Measurements from ENCODE around the gene ANTXR2.

DNA sequence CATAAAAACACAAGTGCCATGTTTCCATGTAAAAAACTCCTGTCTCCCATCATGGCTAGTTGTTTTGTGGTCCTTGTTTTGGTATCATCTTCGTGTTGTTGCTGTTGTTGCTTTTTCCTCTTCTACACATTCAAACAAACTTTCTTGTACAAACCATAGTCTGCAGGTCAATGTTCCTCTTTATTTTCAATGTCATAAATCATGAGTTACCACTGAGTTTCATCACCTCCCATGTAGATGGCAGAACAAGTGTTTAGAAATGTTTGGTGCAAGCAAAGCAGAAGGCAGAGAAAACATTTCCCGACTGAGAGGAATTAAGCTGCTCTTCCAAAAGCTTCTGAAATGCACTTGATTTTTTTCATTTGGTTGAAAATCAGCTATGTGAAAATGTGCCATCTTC lies 166.0 kb downstream of the ANTXR2 start:
- TF ChIP-seq, protein P1, sequence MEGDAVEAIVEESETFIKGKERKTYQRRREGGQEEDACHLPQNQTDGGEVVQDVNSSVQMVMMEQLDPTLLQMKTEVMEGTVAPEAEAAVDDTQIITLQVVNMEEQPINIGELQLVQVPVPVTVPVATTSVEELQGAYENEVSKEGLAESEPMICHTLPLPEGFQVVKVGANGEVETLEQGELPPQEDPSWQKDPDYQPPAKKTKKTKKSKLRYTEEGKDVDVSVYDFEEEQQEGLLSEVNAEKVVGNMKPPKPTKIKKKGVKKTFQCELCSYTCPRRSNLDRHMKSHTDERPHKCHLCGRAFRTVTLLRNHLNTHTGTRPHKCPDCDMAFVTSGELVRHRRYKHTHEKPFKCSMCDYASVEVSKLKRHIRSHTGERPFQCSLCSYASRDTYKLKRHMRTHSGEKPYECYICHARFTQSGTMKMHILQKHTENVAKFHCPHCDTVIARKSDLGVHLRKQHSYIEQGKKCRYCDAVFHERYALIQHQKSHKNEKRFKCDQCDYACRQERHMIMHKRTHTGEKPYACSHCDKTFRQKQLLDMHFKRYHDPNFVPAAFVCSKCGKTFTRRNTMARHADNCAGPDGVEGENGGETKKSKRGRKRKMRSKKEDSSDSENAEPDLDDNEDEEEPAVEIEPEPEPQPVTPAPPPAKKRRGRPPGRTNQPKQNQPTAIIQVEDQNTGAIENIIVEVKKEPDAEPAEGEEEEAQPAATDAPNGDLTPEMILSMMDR (conservative IDR thresholded peaks at IDR 0.05; ENCODE audit: low read length), result no peak
- TF ChIP-seq EZH2phosphoT487 (IDR thresholded peaks at IDR 0.05; ENCODE audit: borderline replicate concordance, low read depth, low read length), result no peak
